Activated CD8-positive, alpha-beta memory T cell treated with anti-CD3 and anti-CD28 coated beads, Interleukin-2, amount 50 U/mL, for 24 hours (primary cell): ENCODE results near the gene CHST12.
A peak's percentile ranks its signal among the peaks of the same experiment; 100 is the strongest.
"Not testable (repeated sequence)": the region's sequence is repeated elsewhere in the genome, so short reads cannot be mapped to it uniquely, and the experiment has no call there.

Experiments used
- DNase-seq: peaks from one replicate; pipeline ENCODE4 v3.0.0-alpha.2; 2020; ENCODE audit errors: extremely low read depth

Gene CHST12

DNA sequence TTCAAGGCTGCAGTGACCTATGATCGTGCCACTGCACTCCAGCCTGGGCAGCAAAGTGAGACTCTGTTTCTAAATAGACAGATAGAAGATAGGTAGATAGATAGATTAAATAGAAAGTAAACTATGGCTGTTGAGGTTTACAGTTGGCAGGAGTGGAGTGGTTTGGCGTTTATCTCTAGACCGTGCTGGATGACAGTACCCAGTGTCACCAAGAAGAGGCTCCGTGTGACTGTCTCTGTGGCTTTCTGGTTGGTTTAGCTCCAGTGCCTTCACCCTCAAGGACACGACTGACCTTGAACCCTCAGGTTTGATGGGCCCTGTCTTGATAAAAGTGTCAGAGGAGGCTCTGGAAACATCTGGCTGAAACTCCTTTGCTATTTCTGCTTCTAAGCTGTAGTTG, 31.7 kb downstream of the CHST12 start:
- DNase-seq, result no peak

DNA sequence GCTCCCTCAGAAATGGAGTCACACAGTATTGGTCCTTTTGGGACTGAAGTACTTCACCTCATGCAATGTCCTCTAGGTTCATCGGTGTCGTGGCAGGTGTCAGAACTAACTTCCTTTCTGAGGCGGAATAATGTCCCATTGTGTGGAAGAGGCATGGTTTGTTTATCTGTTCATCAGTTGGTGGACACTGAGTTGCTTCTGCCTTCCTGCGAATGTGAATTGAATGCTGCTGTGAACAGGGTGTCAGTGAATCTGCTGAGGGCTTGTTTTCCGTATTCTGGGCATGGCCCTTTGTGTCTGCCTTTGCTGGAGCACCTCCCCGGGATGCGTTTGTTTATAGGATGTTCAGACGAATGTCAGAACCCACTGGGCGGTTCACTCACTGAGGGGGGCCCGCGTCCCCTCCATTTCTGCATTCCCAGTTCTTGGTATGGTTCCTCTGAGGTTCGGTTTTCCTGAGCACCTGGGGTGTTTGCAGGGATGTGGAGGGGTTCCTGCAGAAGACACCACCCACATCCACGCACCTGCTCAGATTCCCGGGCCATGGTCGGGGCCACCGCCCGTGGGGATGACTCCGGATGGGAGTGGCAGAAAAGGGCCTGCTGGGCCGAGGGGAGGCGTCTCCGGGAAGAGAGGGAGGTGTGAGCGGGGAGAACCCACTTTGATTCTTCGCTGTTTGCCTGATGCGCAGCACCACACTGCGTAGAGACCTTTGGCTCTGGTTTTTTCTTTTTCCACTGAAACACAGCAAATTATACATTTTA, 33.1 kb downstream of the CHST12 start:
- DNase-seq, result no peak

DNA sequence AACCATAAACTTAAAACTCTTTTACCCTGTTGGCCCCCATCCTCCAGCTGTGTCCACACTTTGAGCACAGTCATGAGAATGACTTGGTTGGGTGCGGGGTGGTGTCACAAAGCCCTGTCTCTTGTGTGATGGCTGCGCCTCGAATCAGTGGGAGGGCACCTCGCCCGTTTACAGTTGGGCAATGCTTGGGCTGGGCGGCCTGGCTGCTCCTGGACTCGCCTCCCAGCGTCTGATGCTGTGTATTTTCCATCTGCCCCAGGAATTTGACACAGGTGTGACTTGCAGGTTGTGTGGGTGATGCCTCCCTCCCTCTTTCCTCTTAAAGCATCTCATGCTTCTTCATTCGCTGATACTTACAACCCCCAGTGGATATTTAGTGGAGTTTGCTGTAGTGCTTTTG, 33.7 kb downstream of the CHST12 start:
- no peak for DNase-seq

DNA sequence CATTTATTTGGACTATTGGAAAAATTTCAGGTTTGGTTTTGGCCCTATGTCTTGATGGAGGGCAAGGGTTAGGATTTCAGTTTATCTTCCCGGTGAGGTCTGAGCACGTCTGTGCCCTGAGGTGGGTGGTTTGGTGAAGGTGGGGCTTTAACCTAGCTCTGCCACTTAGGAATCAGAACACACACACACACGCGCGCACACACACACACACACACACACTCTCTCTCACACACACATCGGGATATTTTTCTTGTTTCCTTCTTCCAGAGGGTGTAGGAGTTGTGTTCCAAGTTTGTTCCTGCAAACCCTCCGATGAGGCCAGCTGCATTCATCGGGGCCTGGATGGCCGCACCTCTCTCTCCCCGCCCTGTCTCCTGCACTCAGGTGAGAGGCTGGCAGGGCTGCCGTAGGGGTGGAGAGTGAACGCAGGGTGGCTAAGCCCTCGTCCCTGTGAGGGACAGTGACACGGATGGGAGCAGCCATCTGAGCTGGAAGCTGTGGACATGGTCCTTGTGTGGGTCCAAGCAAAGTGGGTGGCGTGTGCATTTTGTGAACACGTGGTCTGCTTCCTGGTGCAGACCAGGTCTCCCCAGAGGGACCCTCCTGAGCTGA, 34.2 kb downstream of the CHST12 start:
- no peak for DNase-seq

DNA sequence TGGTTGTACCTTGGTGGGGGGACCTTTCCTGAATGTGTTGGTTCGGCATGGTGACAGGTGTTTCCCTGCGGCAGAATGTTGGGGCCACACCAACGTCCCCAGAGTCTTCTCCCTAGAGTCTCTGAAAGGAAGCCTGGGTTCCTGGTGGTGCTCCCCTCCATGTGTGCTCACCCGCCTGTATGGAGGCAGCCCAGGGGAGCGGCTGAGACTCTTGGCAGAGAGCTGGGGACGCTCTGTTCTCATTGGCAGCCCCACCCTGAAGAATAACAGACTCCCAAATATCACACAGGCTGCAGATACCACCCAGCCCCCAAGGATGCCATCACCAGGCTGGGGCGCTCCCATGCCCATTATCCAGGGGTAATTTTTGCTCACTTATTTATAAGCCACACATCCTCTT, 34.8 kb downstream of the CHST12 start:
- no peak for DNase-seq

DNA sequence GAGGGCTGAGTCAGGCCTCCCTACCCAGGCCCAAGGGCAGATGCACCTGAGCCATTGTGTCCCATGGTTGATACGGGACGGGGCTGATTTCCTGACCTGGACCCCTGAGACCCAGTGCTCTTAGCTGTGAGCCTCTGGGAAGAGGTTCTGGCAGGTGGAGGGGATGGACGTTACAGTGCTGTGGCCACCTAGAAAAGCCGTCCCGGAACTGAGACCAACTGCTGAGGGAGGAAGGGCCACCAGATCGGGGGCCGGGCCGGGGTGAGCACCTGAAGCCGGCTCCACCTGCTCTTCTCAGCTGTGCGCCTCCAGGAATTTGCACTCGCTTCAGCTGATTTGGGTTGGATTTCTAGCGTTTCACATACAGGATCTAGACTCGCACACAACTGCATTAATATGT, 35.4 kb downstream of the CHST12 start:
- DNase-seq, result no peak

DNA sequence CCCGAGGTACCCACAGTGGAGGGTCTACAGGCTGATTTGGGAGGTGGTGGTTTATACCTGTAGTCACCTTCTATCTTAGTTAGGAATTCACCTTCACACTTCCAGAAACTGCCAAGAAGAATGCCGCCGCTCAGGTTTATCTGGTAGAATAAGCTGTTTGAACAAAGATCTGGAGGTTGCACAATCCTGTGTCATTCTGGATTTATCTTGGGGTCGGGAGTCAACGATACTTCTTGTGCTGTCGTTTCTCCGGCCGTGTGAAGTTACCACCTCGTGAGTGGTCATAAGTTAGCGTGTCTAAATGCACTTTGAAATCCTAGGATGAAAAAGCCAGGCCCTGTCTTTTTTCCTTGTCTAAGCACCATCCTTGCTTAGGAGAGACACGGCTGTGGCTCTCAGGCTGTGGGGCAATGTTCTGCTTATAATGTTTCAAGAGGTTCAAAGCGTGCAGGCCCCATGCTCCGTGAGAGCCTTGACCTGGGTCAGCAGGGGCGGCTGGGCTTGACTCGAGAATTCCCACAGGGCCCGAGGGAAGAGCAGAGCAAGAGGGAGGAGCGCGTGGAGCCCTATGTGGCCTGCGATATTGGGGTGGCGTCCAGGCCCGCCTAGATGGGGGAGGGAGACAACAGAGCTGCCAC, 37.3 kb downstream of the CHST12 start:
- DNase-seq, result no peak

DNA sequence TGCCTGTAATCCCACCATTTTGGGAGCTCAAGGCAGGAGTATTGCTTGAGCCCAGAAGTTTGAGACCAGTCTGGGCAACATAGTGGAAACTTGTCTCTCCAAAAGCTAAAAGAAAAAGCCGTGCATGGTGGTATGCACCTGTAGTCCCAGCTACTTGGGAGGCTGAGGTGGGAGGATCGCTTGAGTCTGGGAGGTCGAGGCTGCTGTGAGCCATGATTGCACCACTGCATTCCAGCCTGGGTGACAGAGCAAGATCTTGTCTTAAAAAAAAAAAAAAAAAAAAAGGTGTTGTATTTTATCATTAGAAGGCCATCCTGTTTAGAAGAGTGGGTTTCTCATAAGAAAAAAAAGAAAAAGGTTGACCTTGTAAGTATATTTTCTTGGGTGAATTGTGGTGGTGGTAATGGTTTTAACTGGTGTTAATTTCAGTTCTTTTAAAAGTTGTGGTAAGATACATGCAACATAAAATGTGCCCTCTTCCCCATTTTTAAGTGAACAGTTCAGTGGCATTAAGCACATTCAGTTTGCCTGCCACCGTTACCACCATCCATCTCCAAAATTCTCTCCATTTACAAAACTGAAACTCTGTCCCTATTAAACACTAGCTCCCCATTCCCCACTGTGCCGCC, 38.1 kb downstream of the CHST12 start:
- DNase-seq, result no peak

DNA sequence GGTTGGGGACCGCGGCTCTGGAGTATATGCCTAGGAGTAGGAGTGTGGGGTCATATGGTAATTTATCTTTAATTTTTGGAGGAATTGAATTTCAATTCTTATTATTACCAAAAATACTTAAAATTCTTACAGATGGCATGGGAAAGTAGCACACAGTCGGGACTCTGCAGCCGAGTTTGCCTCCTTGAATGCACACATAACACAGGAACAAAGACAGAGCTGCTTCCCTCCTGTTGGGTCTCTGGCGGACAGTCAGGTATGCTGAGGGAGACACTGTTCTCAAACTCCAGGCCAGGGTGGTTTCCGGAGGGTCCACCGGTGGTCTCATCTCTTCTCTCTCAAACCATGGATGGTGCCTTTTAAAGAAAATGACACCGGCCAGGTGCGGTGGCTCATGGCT, 40.1 kb downstream of the CHST12 start:
- no peak for DNase-seq

DNA sequence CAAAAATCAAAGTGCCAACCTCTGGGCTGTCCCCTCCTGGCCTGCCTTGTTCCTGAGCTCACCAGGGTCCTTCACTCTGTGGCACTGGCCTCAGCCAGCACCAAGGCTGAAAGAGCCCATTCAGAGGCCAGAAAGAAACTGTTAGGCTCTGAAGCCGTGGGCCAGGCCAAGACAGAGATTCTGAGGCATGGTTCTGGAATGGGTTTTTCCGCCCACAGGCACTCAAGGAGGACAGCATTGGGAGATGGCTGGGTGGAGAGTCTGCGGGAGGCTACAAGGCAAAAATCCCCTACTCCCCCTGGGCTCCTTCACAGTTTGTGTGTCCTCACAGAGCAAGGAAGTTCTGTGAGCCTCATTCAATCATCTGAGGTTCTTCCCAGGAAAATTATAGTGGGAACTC, 41.1 kb downstream of the CHST12 start:
- DNase-seq, result no peak

DNA sequence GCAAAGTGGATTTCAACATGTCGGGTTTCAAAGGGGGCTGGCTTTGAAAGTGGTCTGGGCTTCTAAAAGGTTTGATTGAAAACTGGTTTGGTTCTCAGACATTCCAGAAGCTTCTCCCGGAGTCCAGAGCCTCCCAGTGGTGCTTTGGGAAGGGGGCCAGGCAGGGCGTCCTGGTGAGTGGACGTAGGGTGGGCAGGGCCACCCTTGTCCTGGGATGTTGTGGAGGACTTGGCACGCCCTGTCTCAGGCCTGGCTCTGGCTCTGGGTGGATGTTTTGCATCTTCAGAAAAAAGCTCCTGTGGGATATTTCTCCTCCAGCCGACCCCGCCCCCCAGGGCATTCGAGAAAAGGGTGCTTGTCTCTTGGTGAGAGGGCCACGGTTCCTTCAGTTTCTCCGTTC, 41.6 kb downstream of the CHST12 start:
- no peak for DNase-seq

DNA sequence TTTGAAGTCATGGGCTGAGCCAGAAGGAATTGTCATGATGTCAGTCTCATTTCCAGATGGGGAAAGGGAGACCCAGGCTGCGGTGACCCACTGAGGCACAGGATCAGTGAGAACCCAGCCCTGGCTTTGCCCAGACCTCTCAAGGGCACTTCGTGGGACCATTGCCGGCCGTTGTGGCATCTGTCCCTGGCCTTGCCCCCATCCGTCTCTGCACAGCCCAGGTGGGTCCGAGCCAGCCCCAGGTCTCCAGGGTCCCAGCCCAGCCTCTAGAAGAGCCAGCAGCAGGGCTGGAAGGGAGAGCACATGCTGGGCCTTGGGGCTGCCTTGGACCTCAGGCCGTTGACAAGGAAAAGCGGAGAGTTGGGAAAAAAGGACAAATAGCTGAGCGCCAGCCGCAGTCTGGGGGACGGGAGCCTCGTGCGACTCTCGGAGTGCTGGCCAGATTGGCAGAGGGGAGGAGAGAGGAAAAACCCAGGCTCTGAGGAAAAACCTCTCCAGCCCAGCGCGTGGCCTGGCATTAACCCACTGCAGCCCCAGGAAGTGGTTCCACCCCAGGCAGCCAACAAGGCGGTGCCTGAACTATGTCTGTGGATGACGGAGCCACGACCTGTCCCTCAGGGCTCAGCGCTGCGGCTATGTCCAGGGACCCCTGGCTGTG, 42.6 kb downstream of the CHST12 start:
- DNase-seq, result no peak

DNA sequence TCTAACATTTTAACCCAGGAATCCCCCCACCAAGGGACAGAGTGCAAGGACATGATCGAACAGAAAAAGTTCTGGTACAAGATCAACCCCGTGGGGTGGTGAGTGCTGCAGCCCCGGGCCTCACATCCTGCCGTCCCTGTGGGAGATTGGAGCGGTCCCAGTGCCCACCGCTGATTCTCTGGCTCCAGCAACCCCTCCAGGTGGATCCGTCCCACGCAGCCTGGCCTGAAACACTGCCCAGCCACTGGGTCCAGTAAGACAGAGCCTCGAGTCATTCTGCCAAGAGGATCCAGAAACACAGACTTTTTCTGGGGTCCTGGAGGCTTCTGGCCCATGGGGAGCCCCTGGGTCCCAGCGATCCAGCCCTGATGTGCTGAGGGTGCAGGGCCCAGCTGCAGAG, 43.3 kb downstream of the CHST12 start:
- DNase-seq, result no peak

DNA sequence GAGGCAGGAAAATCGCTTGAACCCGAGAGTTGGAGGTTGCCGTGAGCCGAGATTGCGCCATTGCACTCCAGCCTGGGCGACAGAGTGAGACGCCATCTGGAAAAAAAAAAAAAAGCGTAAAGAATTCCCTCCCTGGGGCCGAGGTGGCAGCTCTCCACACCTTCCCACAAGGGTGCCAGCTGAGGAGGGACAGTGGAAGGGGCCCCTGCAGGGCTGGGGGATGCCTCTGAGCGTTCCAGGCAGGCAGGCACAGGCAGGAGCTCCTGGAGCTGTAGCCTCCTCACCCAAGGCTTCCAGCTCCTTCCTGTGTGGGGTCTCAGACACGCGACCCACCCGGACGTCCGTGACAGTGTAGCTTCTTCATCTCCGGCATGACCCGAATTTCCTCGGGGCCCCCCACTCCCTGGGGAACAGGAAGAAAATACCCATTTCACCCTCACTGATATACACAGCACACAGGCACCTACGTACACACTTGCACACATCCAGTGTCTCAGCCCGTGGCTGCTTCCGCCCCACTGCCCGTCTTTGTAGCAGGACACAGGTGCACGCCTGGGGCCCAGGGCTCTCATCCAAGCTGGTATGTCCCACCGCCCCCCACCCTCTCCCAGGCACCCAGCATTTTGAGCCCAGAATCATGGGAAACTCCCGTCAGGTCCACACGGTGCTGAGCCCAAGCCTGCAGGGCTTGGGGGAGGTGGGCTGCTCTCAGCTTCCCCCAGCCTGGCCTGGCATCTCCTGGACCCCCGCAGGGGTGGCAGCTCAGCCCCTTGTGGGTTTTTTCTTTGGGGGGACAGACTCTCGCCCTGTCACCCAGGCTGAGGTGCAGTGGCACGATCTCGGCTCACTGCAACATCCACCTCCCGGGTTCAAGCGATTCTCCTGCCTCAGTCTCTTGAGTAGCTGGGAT, 47.0 kb downstream of the CHST12 start:
- no peak for DNase-seq

DNA sequence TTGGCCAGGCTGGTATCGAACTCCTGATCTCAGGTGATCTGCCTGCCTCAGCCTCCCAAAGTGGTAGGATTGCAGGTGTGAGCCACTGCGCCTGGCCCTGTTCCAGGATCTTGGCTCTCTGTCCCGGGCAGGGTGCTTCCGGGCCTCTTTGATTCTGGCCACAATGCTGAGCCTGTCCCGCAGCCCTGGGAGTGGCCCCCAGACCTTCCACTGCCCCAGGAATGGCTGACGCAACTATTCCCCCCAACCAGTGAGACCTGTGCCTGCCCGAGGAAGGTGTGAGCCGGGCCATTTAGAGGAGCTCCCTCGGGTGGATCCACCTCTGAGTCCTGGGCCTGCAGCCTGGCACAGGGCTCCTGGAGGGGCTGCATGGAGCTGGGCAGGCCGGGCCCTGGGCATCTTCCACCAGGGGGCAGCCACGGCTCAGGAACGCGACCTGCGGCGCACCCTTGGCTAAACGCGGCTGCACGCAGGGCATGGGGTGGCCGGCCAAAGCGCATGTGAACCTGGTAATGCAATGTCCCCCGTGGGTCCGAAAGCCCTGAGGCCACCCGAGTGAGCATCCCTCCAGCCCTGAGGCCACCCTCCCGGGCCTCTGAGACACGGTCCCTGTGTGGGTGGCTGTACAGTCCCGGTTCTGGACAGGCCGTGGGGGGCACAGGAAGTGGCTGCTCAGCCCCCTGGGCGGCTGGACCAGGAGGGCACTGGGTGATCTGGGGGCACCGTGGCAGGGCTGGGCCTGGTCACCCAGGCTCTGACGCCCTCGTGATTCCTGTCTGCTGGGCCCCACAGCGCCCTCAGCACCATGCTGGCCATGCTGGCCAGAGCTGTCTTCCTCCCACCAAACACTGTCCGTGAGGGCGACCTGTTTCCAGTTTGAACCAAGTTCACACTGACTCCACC, 48.0 kb downstream of the CHST12 start:
- DNase-seq, result peak; percentile 47

DNA sequence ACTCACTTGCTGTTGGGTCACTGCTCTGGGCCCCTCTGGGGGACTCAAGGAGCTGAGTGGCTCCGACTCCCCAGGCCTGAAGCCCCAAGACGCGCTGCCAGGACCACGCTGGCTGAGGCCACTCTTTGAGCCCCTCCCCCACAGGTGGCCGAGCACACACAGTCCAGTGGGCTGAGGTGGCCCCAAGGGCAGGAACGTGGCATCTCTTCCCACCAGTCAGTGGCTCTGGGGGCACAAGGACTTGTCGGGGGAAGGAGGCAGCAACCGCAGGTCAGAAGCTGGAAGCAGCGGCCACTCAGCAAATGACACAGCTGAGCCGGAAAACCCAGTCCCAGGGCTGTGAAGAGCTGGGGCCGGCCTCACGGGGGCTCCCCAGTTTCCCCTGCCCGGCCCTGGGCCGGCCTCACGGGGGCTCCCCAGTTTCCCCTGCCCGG, 48.7 kb downstream of the CHST12 start:
- no peak for DNase-seq

DNA sequence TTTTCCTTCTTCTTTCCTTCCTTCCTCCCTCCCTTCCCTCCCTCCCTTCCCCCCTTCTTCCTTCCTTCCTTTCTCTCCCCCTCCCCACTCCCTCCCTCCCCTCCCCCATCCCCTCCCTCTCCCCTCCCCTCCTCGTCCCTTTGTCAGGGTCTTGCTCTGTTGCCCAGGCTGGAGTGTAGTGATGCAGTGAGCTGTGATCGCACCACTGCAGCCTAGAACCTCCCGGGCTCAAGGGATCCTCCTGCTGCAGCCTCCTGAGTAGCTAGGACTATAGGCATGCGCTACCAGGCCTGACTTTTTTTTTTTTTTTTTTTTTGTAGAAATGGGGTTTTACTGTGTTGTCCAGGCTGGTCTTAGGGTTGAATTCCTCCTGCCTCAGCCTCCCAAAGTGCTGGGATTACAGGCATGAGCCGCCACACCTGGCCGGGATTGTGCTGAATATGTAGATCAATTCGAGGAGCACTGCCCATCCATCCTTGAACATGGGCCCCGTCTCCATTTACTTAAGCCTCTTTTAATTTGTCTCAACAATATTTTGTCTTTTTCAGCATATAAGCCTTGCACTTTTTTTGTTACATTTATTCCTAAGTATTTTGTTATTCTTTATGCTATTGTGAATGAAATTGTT, 49.3 kb downstream of the CHST12 start:
- DNase-seq, result no peak

DNA sequence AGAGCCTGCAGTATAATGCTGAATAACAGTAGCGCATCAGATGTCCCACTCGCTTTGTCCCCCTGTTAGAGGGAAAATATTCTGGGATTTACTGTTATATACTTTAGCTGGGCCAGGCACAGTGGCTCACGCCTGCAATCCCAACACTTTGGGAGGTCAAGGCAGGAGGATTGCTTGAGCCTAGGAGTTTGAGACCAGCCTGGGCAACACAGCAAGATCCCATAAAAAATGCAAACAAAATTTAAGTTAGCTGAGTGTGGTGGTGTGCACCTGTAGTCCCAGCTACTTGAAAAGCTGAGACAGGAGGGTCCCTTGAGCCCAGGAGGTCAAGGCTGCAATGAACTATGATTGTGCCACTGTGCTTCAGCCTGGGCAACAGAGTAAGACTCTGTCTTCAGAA, 50.4 kb downstream of the CHST12 start:
- DNase-seq, result not testable (repeated sequence)

DNA sequence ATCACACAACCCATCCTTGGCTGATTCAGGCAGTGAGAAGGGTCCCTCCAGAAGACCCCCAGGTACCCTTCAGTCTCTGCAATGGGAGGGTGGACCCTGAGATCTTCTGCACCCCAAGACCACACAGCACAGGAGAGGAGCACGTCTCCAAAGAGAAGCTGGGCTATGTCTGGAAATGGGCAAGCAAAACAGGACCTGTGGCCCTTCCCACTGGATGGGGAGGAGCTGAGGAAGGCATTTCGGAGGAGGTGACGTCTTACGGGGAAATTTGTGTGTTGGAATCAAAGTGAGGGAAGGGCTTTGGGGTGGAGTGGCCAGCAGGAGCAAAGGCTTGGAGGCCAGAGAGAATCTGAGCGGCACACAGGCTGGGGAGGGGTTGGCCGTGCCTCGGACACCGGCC, 56.3 kb downstream of the CHST12 start:
- no peak for DNase-seq

DNA sequence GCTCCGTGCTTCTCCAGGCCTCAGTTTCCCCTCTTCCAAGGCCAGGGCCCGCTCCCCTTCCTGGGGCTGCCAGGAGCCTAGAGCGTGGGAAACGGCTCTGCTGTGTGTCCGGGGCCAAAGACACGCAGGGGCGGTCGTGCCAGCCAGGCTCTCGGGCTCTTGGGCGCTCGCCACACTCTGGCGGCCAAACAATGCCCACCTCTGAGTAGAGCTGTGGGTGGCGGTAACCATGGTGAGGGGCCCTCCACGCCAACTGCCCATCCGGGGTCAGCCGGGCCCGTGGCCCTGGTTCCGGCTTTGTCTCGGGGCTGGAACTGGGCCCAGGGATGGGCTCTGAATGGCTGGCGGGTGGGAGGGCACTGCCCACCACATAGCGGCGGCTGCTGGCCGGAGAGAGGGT, 56.8 kb downstream of the CHST12 start:
- no peak for DNase-seq
